ENCODE results near the gene CPSF4L.

DNA sequence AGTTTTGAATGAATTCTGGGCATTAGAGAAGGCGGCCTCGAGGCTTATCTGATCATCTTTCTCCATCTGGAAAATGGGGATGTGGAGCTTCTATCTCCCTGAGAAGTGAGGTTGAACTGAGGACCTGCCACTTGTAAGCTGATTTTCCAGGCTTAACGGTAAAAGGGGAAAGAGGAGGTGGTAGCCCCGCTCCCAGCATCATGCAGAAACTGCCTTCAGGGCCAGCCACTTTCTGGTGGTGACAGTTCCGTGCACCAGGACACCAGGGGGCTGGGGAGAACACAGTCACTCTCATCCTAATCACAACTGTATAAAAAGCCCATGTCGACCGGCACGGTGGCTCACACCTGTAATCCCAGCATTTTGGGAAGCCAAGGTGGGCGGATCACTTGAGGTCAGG is 20.9 kb upstream of the CPSF4L start:
- no peak for TF ChIP-seq CTCF (IDR thresholded peaks at IDR 0.05)
- TF ChIP-seq POLR2A (IDR thresholded peaks at IDR 0.05): no peak
